GM23338 (cell line): Measurements from ENCODE around the gene GDA. TPM values are rescaled to one million over a fixed set of nuclear protein-coding genes. Genes with fewer than 3 reads are reported as not detected.

ENCODE experiments used
- ATAC-seq: fragments of 200-7000 bp; cut with Tn5 transposase; 3 replicates; pipeline ENCODE4 v1.9.1; 2020
- DNase-seq: peaks from one replicate; pipeline ENCODE4 v3.0.0-alpha.2; 2015; ENCODE audit warnings: low spot score
- H2AFZ ChIP-seq: fragments of 200-600 bp; sonication (generic); 2 replicates; pipeline ENCODE4 v1.8.0; 2016; ENCODE audit warnings: antibody characterized with exemption, mild to moderate bottlenecking, moderate library complexity
- H3F3A ChIP-seq: fragments of 200-600 bp; sonication (generic); replicated peaks from 2 replicates; pipeline ENCODE4 v1.8.0; 2017; ENCODE audit warnings: antibody characterized with exemption, mixed run types, low read depth
- H3K27ac ChIP-seq: fragments of 200-600 bp; sonication (generic); 2 replicates; pipeline ENCODE4 v1.6.1; 2016; ENCODE audit warnings: low read depth
- H3K27me3 ChIP-seq: fragments of 200-600 bp; sonication (generic); 2 replicates; pipeline ENCODE4 v1.8.0; 2016; ENCODE audit warnings: mild to moderate bottlenecking, mixed run types, moderate library complexity; ENCODE audit not compliant: insufficient read depth
- H3K36me3 ChIP-seq: fragments of 200-600 bp; sonication (generic); 2 replicates; pipeline ENCODE4 v1.8.0; 2016; ENCODE audit warnings: mild to moderate bottlenecking; ENCODE audit not compliant: insufficient read depth
- H3K4me1 ChIP-seq: fragments of 200-600 bp; sonication (generic); 2 replicates; pipeline ENCODE4 v1.8.0; 2016; ENCODE audit warnings: mild to moderate bottlenecking, moderate library complexity; ENCODE audit not compliant: insufficient read depth
- H3K4me2 ChIP-seq: fragments of 200-600 bp; sonication (generic); 2 replicates; pipeline ENCODE4 v1.7.1; 2017; ENCODE audit warnings: mixed run types
- H3K4me3 ChIP-seq: fragments of 200-600 bp; sonication (generic); 2 replicates; pipeline ENCODE4 v1.6.1; 2016; ENCODE audit warnings: mixed run types
- H3K79me2 ChIP-seq: fragments of 200-600 bp; sonication (generic); replicated peaks from 2 replicates; pipeline ENCODE4 v1.8.0; 2017; ENCODE audit warnings: mild to moderate bottlenecking; ENCODE audit not compliant: insufficient read depth
- H3K9me2 ChIP-seq: fragments of 200-600 bp; sonication (generic); 2 replicates; pipeline ENCODE4 v1.8.0; 2017; ENCODE audit not compliant: insufficient read depth
- H4K20me1 ChIP-seq: fragments of 200-600 bp; sonication (generic); replicated peaks from 2 replicates; pipeline ENCODE4 v1.8.0; 2017; ENCODE audit warnings: mild to moderate bottlenecking; ENCODE audit not compliant: insufficient read depth
- H3K27ac Mint-ChIP-seq: 2 replicates; pipeline ENCODE4 v1.8.0; 2020; ENCODE audit warnings: inconsistent platforms, mild to moderate bottlenecking, moderate library complexity, mixed read lengths
- H3K27me3 Mint-ChIP-seq: 3 replicates; pipeline ENCODE4 v1.8.0; 2022; ENCODE audit warnings: low read depth, mild to moderate bottlenecking, moderate library complexity, mixed read lengths, inconsistent platforms; ENCODE audit not compliant: insufficient read depth, poor library complexity
- H3K36me3 Mint-ChIP-seq: 3 replicates; pipeline ENCODE4 v1.8.0; 2021; ENCODE audit warnings: low read depth, mild to moderate bottlenecking, inconsistent platforms, moderate library complexity, mixed read lengths
- H3K4me1 Mint-ChIP-seq: 3 replicates; pipeline ENCODE4 v1.8.0; 2020; ENCODE audit warnings: mild to moderate bottlenecking, inconsistent platforms, mixed read lengths
- H3K4me3 Mint-ChIP-seq: 3 replicates; pipeline ENCODE4 v1.8.0; 2021; ENCODE audit warnings: moderate library complexity, mild to moderate bottlenecking, inconsistent platforms, mixed read lengths
- H3K9me3 Mint-ChIP-seq: 3 replicates; pipeline ENCODE4 v1.8.0; 2020; ENCODE audit warnings: moderate library complexity, mild to moderate bottlenecking, inconsistent platforms, mixed read lengths
- CREB1 ChIP-seq: fragments of 250-450 bp; sonication (Bioruptor Pico); IDR thresholded peaks from 2 replicates; pipeline ENCODE4 v1.5.0; 2020; ENCODE audit warnings: low read depth, mild to moderate bottlenecking, moderate library complexity
- CTCF ChIP-seq, 2 experiments: fragments of 200-600 bp in 1 of 2; sonication (generic) in 1 of 2; conservative IDR thresholded peaks; 2 replicates each; pipeline versions ENCODE4 v1.5.1 to v1.6.1; 2016 to 2017; ENCODE audit warnings: antibody characterized with exemption in 2 of 2, low read depth in 2 of 2, mild to moderate bottlenecking in 2 of 2, moderate library complexity in 1 of 2
- ETS1 ChIP-seq: IDR thresholded peaks from 2 replicates; pipeline ENCODE4 v1.6.1; 2016; ENCODE audit warnings: antibody characterized with exemption
- EZH2 ChIP-seq: fragments of 200-600 bp; sonication (generic); IDR thresholded peaks from one replicate; pipeline ENCODE4 v1.8.0; 2017; ENCODE audit warnings: antibody characterized with exemption, mild to moderate bottlenecking, low read depth; ENCODE audit not compliant: unreplicated experiment
- EZH2phosphoT487 ChIP-seq: fragments of 200-600 bp; sonication (generic); IDR thresholded peaks from one replicate; pipeline ENCODE4 v1.8.1; 2018; ENCODE audit warnings: antibody characterized with exemption; ENCODE audit not compliant: unreplicated experiment
- JUNB ChIP-seq: IDR thresholded peaks from one replicate; pipeline ENCODE4 v1.6.1; 2016; ENCODE audit warnings: antibody characterized with exemption; ENCODE audit not compliant: unreplicated experiment
- NANOG ChIP-seq: IDR thresholded peaks from 2 replicates; pipeline ENCODE4 v1.6.1; 2016; ENCODE audit warnings: antibody characterized with exemption, borderline replicate concordance
- POLR2AphosphoS5 ChIP-seq: IDR thresholded peaks from 2 replicates; pipeline ENCODE4 v1.6.1; 2016; ENCODE audit warnings: antibody characterized with exemption, low read depth
- REST ChIP-seq: IDR thresholded peaks from one replicate; pipeline ENCODE4 v1.6.1; 2018; ENCODE audit warnings: antibody characterized with exemption; ENCODE audit not compliant: unreplicated experiment
- STAT1 ChIP-seq: IDR thresholded peaks from one replicate; pipeline ENCODE4 v1.6.1; 2016; ENCODE audit warnings: antibody characterized with exemption; ENCODE audit not compliant: unreplicated experiment
- ZNF114 ChIP-seq: fragments of 250-450 bp; sonication (Bioruptor Pico); IDR thresholded peaks from 2 replicates; pipeline ENCODE4 v1.5.0; 2020; ENCODE audit warnings: mild to moderate bottlenecking, moderate library complexity
- ZNF331 ChIP-seq: fragments of 250-450 bp; sonication (Bioruptor Pico); IDR thresholded peaks from 2 replicates; pipeline ENCODE4 v1.5.0; 2020; ENCODE audit warnings: low read depth, mild to moderate bottlenecking, moderate library complexity
- polyA plus RNA-seq: library from polyadenylated mRNA; unstranded; fragments of >200 nt; fragmentation: Nextera tagmentation; extraction: Ambion mirVana; gene quantifications from 2 replicates; pipeline ENCODE4 v1.2.1, GENCODE V29; 2016
- total RNA-seq: library from RNA; depleted of rRNA; stranded (reverse); fragments of >200 nt; shearing (Covaris generic); gene quantifications from 2 replicates; pipeline ENCODE4 v1.2.3, GENCODE V29; 2014
- TF ChIP-seq, protein P1 (sequence below): fragments of 250-450 bp; sonication (Bioruptor Pico); IDR thresholded peaks from 2 replicates; pipeline ENCODE4 v1.5.0; 2020; ENCODE audit warnings: mild to moderate bottlenecking, moderate library complexity

Gene GDA
- total and polyA plus RNA-seq, 2 experiments from 2014 or later, result 4.0 to 5.8 TPM

GRCh38 chr9:72199238-72199637, 50.0 kb downstream of the GDA start:
- H3K4me3 Mint-ChIP-seq, result no peak overlapping the region
- no peak overlapping the region for H3K27ac Mint-ChIP-seq
- Histone ChIP-seq H2AFZ (no peak overlapping the region), H3K4me1 (no peaks in the 10 kb centered on the region), H3K27ac (no peak overlapping the region), H3K79me2 (no peaks in the 10 kb centered on the region), H3K27me3 (no peaks in the 10 kb centered on the region), H3K9me2 (no peaks in the 10 kb centered on the region), H3F3A (no peaks in the 10 kb centered on the region), H4K20me1 (no peaks in the 10 kb centered on the region), H3K4me3 (no peak overlapping the region), H3K4me2 (no peak overlapping the region), H3K36me3 (no peaks in the 10 kb centered on the region)
- H3K36me3 Mint-ChIP-seq, result no peaks in the 10 kb centered on the region
- TF ChIP-seq, protein P1, sequence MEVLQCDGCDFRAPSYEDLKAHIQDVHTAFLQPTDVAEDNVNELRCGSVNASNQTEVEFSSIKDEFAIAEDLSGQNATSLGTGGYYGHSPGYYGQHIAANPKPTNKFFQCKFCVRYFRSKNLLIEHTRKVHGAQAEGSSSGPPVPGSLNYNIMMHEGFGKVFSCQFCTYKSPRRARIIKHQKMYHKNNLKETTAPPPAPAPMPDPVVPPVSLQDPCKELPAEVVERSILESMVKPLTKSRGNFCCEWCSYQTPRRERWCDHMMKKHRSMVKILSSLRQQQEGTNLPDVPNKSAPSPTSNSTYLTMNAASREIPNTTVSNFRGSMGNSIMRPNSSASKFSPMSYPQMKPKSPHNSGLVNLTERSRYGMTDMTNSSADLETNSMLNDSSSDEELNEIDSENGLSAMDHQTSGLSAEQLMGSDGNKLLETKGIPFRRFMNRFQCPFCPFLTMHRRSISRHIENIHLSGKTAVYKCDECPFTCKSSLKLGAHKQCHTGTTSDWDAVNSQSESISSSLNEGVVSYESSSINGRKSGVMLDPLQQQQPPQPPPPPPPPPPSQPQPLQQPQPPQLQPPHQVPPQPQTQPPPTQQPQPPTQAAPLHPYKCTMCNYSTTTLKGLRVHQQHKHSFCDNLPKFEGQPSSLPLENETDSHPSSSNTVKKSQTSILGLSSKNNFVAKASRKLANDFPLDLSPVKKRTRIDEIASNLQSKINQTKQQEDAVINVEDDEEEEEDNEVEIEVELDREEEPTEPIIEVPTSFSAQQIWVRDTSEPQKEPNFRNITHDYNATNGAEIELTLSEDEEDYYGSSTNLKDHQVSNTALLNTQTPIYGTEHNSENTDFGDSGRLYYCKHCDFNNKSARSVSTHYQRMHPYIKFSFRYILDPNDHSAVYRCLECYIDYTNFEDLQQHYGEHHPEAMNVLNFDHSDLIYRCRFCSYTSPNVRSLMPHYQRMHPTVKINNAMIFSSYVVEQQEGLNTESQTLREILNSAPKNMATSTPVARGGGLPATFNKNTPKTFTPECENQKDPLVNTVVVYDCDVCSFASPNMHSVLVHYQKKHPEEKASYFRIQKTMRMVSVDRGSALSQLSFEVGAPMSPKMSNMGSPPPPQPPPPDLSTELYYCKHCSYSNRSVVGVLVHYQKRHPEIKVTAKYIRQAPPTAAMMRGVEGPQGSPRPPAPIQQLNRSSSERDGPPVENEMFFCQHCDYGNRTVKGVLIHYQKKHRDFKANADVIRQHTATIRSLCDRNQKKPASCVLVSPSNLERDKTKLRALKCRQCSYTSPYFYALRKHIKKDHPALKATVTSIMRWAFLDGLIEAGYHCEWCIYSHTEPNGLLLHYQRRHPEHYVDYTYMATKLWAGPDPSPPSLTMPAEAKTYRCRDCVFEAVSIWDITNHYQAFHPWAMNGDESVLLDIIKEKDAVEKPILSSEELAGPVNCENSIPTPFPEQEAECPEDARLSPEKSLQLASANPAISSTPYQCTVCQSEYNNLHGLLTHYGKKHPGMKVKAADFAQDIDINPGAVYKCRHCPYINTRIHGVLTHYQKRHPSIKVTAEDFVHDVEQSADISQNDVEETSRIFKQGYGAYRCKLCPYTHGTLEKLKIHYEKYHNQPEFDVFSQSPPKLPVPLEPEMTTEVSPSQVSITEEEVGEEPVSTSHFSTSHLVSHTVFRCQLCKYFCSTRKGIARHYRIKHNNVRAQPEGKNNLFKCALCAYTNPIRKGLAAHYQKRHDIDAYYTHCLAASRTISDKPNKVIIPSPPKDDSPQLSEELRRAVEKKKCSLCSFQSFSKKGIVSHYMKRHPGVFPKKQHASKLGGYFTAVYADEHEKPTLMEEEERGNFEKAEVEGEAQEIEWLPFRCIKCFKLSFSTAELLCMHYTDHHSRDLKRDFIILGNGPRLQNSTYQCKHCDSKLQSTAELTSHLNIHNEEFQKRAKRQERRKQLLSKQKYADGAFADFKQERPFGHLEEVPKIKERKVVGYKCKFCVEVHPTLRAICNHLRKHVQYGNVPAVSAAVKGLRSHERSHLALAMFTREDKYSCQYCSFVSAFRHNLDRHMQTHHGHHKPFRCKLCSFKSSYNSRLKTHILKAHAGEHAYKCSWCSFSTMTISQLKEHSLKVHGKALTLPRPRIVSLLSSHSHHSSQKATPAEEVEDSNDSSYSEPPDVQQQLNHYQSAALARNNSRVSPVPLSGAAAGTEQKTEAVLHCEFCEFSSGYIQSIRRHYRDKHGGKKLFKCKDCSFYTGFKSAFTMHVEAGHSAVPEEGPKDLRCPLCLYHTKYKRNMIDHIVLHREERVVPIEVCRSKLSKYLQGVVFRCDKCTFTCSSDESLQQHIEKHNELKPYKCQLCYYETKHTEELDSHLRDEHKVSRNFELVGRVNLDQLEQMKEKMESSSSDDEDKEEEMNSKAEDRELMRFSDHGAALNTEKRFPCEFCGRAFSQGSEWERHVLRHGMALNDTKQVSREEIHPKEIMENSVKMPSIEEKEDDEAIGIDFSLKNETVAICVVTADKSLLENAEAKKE (CRISPR knock-in tag), result no peak
- TF ChIP-seq POLR2AphosphoS5 (no peak), ZNF114 (CRISPR knock-in tag) (no peak), JUNB (no peak), STAT1 (no peak), ZNF331 (CRISPR knock-in tag) (no peak), ETS1 (no peak), REST (no peak), EZH2phosphoT487 (no peak), CREB1 (no peak), NANOG (no peak), EZH2 (no peak), CTCF (conservative IDR thresholded peaks at IDR 0.05; ENCODE audit: low read depth in 2 of 2) (no peak)
- H3K27me3 Mint-ChIP-seq, result peaks cover 1% of the 10 kb centered on the region
- peaks cover 5% of the 10 kb centered on the region; the same call in 1 of the 3 replicates for H3K4me1 Mint-ChIP-seq
- DNase-seq (no peak), ATAC-seq (no peak)
- H3K9me3 Mint-ChIP-seq, result no peaks in the 10 kb centered on the region
